HUDEP-2 (cell line): ENCODE results near the gene RNASE11.
A peak's percentile ranks its signal among the peaks of the same experiment; 100 is the strongest.
"Not testable (repeated sequence)": the region's sequence is repeated elsewhere in the genome, so short reads cannot be mapped to it uniquely, and the experiment has no call there.

ENCODE experiments used
- DNase-seq, 76 experiments: peaks; one replicate each; lab custom pipeline; 2025; ENCODE audit not compliant: unreplicated experiment in 76 of 76; lab: John Stamatoyannopoulos, UW

The RNASE11 gene

DNA sequence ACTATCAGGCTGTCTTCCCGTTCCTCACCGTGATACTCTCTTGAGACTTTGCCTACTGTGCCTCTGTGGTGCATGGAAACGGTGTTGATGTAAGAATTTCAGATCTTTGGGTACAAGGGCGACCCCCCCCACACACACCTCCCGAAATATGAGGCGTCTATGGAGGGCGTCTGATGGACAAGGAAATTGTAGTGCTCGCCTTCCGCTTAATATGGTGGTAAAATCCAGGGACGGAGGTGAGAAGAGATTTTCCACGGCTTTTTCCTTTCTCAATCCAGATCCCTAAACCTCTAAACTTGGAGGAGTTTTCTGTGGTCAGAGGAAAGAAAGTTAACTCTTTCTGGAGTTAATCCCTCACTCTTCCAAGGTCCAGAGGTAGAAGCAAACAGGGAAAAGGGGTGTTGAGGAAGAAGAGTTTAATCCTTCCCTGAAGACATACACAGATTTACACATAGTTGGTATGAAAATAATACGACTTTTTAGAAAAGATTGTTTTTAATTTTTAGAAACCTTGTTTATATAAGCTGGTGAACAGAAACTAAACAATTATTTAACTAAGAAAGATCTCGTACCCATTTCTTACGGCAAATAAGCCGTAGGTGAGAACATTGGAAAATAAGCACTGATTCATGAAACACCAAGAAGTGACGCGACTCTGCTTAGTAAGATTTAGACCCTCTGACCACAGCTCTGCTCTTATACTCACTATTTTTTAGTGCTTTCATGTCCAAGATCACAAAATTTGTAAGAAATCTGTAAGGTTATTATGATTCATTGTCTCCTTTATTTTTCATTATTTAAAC lies 26.4 kb upstream of the RNASE11 start:
- peak in 1 of 76 experiments; percentile 57 for DNase-seq

DNA sequence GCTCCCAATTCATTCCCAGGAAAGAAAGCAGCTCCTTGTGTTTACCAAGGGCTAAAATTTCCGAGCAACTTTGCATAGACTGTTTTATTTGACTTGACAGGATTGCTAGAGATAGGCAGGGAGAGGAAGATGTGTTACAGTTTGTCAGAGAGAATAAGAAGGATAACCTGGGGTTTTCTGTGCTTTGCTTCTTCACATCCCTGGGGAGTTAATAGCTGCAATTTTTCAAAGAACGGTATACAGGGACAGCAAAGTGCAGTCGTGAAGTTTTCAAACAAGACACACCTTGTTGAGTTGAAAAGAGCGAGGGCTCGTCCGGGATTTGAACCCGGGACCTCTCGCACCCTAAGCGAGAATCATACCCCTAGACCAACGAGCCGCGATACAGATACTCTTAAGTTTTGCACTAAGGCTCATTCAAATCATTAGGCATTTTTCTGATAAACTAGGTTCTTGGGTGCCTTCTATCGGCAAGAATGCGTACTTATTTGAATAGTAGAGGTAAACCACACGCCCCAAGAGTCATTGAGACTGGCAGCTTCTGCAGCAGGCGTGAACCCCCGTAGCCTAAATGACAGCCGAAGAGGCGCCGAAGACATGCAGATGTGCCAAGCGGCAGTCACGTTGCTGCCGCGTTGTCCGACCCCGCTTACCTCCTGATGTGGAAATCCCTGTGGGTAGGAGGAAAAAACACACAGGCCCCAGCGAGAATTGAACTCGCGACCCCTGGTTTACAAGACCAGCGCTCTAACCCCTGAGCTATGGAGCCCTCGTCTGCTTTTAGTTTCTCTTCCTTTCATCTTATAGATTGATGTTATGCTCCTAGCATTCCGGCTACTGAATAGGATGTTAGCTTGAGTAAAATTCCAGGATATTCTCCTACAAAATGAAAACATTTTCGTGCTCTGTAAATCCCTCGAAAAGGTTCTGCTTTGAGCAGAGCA lies 25.6 kb upstream of the RNASE11 start:
- peak in 75 of 76 experiments; percentile 74 to 100 (median 89) for DNase-seq

DNA sequence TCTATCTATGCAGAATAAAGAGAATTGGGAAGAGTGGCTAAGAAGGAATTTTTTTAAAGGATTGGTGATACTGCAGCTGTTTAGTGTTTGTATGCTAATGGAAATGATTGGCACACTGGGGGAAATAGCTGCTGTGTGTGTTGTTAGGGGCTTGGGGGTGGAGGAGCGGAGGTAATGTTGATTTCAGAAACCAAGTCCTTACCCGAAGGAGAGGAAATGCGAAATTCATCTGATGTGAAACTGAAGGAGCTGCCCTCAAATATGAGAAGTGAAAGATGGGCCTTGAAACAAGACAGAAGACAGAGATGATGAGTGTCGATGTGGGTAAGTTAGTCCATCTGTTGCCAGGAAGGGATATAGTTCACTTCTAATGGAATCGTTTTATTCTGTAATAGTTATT lies 24.6 kb upstream of the RNASE11 start:
- DNase-seq = no peak

DNA sequence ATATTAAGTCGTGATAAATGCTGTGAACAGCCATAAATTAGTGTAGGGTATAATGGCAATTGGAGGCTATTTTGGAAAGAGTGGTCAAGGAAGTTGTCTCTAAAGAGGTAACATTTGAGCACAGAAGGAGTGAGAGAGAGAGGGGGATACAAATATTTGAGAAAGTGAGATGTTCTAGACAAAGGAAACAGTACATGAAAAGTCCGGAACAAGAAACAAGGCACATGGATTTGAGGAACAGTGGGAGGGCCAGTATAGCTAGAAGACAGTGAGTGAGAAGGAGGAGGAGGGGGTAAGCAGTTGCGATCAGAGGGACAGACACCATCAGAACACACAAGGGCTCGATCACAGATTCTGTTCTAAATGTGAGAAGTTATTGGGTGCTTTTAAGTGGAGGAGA lies 23.5 kb upstream of the RNASE11 start:
- no peak for DNase-seq

DNA sequence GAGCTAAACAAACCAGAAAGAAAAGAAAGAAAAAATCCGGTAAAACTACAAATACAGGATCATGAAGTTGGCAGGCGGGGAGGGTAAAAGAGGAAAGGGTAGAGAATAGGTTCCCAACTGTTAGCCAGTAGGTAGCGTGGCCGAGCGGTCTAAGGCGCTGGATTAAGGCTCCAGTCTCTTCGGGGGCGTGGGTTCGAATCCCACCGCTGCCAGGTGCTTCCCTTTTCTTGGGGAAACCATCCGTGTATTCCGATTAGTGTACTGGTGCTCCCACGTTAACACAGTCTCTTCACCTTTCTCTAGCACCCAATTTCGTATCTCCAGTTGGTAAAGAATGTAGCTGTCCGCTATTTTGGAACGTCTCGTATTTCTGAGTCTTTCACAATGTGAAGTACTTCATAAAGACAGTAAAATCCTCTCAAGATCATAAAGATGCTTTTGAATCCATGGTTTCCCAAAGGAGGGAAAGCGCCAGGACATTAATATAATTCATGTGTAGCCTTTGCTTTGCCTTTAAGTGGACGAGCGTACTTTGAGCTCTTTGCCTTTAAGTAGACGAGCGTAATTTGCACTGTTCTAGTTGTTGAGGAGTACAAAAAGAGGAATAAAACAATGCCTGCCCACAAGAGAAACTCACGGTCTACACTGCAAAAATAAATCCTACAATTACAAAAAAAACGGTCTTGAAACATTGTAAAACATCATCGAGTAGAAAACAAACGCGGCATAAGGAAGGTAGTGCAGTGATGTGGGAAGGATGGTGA lies 22.4 kb upstream of the RNASE11 start:
- peak in 72 of 76 experiments; percentile 23 to 84 (median 68) for DNase-seq

DNA sequence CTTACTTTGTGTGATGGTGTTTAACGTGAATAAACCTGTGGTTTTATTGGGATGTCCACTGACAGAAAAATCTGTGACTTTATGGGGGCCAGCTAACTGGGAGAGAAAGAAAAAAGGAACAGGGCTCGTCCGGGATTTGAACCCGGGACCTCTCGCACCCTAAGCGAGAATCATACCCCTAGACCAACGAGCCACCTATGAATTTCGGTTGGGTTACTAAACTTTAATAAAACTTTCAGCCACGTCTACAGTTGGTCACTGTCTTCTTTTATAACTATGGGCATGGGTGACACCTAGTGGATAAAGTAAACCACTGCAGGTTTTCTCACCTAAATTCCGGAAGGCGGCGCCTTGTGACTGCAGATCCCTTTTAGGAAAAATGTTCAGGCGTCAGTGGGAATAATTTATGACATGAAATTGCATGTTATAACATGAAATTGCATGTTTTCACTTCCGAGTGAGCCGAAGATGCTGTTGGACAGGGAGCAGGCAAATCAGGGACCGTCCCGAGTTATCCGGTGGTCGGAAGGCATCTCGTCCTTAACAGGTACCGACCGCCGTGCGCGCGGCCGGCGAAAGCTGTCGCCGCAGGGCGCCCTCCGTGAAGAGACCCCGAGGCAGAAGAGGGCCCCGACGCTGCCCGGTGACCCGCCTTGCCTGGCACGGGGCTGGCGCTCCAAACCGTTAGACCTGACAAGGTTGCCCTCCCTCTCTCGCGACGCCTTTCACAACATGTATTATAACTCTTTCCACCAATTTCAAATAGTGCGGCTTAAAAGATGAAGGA lies 21.6 kb upstream of the RNASE11 start:
- peak in 66 of 76 experiments; percentile 14 to 90 (median 67) for DNase-seq

DNA sequence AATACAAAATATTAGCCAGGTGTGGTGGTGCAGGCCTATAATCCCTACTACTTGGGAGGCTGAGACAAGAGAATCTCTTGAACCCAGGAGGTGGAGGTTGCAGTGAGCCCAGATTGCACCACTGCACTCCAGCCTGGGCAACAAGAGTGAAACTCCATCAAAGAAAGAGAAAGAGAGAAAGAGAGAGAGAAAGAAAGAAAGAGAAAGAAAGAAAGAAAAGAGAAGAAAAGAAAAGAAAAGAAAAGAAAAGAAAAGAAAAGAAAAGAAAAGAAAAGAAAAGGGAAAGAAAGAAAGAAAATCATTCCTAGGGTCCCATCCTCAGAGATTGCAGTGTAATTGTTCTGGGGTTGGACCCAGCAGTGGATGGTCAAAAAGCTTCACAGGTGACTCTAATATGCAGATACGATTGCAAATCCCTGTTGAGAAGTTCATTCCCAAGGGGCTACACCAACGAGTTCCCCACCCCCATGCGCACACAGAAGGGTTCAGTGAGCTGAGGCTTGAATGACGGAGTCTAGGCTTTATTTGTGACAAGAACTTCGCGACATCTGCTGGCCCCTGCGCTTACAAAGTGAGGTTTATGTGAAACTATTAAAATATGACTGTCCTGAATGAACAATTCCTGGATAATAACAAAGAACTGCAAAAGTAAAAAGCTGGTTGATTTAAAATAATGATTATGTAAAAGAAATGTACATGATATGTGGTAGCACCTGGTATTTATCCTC lies 20.7 kb upstream of the RNASE11 start:
- DNase-seq = no peak

DNA sequence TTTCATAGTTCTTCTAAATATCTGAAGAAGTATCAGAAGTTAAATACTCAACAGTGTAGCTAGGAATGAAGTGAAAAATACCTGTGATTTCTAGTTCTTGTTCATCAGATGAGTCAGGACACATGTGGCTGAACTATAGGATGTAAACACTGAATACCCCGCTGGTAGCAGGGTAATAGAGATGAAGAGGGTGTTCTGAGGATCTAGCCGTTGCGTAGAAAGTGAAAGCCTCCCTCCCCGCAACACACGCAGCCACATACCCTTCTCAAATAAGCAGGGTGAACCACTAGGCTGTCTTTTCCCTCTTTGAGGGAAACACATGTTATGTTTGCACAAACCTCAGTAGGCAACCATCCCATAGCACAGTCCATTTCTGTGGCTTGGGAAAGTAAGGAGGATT lies 19.8 kb upstream of the RNASE11 start:
- no peak for DNase-seq

DNA sequence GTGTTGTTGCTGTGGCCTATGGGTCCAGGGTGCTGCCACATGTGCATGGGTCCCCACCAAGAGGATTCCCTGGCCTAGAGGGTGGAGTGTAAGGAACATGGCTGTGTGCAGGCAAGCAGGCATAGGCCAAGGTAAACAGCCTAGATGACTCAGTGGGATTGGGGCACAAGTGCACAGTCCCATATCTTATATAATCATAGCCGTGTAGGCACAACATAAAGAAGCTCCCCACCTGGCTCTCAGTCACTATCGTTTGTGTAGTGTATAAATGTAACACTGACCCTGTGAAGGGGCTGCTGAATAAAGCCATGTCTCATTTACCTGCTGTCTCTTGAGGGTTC lies 19.1 kb upstream of the RNASE11 start:
- DNase-seq = no peak

DNA sequence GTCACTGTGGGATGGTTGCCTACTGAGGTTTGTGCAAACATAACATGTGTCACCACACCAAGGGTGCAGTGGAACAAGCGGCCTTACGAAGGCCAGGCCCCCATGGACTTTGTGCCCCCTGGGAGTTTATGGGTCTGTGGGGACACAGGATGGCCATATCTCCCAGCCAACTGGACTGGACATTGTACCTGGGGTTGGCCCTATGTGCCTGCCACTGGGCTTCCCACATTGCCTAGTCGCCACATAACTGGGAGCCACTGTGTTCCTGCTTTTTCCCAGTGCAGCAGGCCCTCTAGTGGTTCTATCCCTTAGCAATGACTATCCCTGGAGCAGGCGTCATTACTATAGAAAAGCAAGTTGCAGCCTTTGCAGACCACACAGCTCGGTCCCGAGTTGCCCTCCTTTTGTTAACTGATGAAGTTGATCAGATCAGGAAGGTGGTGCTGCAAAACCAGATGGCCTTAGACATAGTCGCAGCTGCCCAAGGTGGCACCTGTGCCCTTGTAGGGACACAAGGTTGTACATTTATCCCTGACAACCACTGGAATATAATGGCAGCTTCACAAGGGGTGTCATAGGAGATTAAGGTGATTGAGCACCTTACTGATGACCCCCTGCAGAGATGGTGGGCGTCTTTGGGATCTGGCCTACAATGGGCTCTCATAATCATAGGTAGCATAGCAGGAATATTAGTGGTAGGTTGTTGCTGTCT lies 18.5 kb upstream of the RNASE11 start:
- DNase-seq = peak in 22 of 76 experiments; percentile 2 to 51 (median 20)

DNA sequence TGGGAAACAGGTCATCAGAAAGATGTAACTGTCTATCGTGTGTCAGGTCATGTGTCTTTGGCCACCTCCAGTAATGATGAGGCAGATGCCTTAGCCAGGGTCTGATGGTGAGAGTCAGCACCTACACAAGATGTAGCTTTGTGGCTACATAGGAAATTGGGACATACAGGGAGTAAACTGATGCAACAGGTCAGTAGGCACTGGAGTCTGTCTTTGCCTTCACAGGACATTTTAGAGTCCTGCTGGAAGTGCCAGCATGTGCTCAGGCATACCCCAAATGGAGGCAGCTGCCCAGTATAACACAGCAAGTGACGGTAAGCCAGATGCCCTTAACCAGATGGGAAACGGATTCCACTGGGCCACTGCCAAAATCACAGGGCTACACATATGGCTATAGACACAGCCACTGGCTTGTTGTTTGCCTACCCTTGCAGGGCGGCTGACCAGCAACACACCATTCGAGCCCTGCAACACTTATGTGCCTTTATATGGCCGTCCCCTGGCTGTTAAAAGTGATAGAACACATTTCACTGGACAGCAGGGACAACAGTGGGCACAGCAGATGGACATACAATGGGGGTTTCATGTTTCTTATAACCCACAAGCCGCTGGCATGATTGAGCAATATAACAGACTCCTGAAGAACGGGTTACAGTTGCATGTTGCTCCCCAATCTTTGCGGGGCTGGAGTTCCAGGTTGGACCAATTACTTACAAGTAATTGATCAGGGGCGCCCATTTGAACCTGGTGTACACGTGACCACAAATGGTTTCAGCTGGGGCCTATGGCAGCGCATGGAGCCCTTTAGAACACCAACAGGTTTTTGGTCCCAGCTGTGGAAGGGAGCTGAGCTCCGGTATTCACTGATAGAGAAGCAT lies 16.3 kb upstream of the RNASE11 start:
- DNase-seq = no peak

DNA sequence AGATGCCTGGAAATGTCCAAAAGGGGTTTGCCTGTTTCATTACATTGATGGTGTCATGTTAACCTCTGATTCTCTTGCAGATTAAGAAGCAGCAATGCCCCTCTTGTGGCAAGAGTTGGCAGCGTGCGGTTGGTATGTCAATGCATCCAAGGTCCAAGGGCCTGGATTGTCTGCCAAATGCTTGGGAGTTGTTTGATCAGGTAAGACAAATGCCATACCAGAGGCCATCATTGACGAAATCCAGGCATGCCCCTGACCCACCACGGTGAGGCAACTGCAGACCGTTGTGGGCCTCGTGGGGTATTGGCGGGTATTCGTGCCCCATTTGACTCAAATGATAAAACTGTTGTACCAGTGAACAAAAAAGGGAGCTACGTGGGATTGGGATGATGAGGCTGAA lies 14.8 kb upstream of the RNASE11 start:
- no peak for DNase-seq

DNA sequence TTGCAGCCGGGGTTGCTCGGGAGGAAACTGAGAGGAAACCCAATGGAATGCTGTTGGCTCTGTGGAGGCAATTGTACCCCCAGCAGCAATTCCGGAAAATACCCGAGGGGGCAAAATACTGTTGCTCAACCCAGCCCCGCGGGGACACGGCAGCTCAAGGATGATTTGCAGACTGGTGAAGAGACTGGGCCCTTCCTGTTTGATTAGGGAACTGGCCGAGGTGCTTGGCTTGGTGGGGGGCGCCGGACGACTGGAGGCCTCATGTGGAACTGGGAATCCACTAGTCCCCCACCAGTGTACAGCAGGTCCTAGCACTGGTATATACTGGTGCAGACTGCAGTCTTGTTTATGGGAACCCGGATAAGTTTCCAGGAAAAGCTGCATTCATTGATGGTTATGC lies 13.7 kb upstream of the RNASE11 start:
- DNase-seq = no peak

DNA sequence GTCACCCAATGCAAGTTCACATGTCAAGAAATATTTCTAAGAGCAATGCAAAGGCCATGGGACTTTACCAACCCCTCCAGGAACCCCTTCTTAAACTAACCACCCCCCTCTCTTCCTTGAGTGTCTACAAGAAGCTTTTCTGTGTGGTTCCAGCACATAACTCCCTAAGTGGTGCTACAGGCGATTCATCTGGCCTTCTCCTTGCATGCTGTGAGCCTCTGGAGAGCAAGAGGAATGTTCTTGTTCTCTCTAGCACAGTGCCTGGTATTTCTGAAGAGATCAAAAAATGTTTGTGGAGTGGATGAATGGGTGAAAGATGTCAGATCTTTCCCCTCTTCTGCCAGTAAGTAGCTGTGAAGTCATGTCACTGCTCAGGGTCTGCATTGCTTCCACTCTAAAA lies 9.3 kb upstream of the RNASE11 start:
- no peak for DNase-seq

DNA sequence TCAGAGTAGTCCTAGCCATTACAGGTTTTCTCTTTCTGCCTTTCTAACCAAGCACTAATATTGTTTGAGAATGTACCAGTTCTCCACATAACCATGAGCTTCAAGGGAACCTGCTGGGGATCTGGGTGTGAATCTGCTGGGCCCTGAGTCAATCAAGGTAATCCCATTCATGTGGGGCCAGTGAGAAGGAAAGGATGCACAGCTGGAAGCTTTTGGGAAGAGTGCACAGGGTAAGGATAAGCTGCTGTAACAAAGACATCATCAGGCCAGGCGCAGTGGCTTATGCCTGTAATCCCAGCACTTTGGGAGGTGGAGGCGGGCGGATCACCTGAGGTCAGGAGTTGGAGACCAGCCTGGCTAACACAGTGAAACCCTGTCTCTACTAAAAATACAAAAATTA lies 7.9 kb upstream of the RNASE11 start:
- not testable (repeated sequence) for DNase-seq

DNA sequence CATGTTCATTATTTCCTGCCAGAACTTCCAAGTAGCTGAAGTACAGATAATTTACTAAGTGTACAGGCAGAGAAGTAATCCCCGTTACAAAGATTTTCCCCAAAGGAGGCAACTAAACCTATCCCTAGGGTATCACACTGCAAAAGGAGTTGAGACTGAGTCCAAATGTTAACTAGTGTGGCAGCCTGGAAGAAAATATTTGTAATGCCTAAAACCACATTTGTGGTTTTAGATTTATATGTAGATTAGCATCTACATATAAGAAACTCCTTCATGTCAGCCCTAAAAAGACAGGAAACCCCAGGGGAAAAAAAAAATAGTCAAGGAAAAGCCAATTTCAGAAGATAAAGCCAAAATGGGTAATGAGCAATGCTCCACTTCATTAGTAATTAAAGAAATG lies 4.8 kb upstream of the RNASE11 start:
- DNase-seq = no peak

DNA sequence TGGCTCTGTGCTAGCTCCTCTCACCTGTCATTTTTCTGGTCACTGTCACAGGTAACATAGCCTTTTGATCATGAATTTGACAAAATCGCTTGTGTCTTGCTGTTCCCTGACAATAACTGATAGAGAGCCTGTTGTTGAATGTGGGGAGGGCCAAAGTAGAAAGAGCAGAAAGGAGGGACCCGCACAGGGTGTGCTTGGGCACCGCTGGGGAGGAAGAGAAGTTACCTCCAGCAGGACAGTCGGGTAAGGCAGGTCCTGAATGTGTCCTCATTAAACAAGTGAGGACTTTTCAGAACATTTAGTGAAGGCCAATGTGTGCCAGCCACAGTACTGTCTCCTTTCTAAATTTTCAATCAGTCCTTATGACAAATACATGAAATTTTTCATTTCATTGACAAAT lies 3.4 kb upstream of the RNASE11 start, which contains the start of gene RNASE12:
TSS of gene RNASE12 (minus strand) at position 142 of the 400 bp plus-strand sequence. CDS start 653 bp downstream, outside the sequence.
- no peak for DNase-seq

DNA sequence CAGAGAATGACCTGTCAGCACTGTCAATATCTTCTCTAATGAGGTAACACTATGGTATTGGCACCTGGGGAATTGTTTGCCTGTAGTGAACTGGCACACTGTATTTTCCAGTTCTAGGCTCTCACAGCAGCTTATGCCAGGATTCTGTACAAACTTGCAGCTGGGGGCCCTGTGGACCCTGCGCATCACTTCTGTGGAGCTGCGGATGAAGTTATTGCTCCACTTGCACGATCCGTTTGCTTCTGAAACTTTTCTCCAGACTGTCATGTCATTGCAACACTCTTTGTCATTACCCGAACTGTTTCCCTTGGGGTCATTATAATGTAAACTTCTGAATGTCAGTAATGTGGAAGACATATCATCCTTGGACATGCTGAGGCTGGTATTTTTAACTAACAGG lies 3.9 kb downstream of the RNASE11 start:
- DNase-seq = no peak
